GM19193 (cell line): ENCODE data around the gene PUM1.

Experiments
- POLR2A ChIP-seq: IDR thresholded peaks from 4 replicates; pipeline ENCODE4 v1.6.1; 2011; ENCODE audit not compliant: insufficient read depth, insufficient read length; ENCODE audit errors: extremely low read depth

The PUM1 gene

DNA sequence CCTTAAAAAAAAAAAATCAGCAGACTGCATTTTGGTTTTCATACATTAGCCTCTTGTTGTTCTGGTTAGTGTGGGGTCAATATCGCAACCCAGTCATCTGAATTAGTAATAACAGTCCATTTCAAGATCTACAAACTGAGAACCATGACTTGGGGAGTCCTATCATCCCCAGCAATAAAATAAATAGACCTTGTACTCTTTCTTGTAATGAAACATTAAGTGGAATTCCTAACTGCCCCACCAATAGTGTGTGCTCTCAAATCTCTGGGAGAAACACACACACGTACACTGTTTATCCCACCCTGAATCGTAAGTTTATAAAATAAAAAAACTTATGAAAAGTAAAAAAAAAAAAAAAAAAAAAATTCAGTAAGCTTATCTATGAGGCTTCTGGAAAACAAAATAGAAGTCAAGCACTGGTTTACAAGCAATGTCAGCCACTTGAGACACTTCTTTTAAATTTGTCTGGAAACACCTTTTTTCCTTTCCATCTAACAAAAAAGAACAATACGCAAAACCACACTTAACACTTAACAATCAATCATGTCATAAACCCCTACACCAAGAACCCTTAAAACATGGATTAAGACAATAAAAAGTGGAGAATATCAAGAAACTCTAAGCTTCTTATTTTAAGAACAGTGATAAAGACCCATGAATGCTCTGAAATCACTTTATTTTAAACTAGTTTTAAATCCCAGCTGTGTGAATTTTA is 53.1 kb downstream of the PUM1 start:
- no peak for TF ChIP-seq POLR2A

DNA sequence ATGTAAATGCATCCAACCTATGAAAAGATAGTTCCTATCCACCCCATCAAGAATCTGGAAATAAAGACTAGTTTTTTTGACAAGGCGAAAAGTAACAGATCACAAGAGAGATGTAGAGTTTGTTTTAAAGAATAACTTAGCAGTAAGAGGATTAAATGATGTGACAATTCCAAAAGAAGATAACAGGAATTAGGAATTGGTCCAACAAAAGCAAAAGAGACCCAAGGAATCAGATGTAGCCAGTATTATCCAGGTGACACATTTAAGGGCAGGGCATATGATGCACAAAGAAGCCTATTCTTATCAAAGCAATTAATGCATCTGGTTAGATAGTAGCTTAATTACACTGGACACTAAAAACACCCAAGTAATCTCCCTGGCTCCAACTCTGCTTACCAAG is 53.8 kb downstream of the PUM1 start:
- TF ChIP-seq POLR2A = no peak

DNA sequence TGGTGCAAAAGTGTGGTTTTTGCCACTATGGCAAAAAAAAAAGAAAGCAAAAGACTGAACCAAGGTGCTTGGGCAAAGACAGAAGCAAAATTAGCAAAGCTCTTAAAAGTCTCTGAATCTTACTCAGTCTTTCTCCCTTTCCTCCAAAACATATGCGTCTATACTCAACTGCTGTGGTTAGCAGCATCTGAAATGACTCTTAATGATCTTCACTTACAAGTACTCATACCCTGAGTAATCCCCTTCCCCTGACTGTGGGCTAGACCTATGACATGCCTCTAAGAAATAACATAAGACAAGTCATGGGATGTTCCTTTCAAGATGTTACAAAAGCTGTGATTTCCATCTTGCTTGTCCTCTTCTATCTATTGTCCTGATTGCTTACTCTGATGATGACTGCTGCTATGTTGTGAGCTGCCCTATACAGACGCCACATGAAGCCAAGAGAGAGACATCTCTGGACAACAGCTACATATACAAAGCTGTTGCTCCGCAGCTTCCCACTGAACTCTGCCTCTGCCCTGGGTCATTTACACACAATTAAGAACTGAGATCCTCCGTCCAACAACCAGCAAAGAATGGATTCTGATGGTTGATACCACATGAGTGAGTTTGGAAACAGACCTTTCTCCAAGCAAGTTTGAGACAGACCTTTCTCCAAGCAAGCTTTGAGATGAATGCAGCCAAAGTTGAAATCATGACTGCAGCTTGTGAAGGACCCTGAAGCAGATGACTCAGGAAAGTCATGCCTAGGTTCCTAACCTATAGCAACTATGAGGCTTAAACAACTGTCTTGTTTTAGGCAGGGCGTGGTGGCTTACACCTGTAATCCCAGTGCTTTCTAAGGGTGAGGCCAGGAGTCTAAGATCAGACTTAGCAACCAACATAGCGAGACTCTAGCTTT is 55.2 kb downstream of the PUM1 start:
- TF ChIP-seq POLR2A = no peak

DNA sequence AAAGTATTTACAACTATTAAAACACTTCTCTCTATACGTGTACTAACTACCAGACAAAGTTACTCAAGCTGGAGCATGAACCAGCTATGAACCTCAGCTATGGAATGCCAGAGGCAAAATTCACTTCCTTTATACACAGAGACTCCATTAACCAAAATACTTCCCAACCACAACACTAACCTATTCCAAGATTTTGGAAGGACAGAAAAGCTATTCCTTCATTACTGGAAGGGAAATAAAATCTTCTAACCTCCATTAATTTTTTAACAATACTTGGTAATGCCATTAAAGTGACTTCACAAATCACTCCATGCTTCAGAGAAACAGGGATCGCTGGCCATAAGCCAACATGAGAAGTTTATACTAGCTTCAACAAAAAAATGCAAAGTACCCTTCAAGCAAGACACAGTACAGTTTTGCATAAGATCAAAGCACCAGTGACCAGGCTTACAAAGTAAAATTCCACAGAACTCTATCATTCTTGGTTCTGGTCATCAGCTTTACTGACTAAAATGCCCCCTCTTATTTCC is 58.0 kb downstream of the PUM1 start:
- no peak for TF ChIP-seq POLR2A

DNA sequence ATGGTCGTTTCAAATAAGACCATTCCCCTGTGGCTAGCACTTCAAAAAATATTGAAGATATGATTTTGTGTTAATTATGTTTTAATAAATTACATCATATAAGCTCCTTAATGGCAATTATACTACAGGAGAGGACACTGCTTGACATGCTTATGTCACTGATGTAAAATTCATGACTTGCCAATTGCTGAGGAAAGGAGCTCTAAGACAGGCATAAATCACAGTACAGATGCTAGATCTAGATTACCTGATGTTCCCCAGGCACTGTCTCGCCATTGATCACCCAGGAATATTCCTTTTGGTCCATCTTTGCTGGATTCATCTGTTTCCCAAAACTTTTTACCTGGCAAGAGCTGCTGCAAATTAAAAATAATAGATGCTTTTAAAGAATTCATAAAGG is 58.8 kb downstream of the PUM1 start:
- no peak for TF ChIP-seq POLR2A

DNA sequence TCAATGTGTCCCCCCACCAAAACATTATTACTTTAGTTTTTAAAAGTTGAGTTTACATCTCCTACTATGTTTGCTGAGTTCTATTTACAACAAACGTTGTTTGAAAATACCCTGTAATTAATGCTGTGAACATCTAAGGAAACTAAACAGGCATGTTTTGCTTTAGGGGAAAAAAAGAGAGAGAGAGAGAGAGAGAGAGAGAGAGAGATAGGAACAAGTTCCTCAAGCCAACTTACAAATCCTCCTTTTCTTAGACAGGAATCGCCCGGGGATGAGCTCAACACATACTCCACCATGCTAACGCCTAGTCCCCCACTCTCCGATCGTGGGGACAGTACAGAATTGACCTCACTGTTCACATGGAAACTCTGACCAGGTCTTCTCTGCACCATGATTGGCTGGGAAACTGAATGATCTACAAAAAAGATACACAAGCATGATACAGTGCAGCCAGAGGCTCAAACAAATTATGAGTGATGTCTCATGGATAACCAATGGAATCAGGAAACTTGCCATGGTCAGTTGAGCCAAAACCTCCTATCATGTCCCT is 59.8 kb downstream of the PUM1 start:
- no peak for TF ChIP-seq POLR2A

DNA sequence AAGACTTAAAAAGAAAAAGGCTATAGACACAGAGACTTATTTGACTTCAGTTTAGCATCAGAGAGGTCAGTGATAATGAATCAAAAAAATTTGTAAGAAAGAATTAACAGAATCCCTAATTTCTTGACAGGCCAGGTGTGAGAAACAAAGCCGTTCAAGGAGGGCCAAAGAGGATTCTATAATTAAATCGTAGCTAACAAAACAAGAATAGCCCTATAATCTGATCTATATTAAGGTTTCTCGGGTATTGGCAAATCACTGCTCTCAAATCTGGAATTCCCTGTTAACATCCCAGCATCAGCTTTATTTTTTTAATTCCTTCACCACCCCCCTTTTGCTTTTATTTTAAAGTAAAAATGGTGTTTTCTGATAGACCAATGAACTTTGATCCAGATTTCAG is 60.3 kb downstream of the PUM1 start:
- TF ChIP-seq POLR2A = no peak

DNA sequence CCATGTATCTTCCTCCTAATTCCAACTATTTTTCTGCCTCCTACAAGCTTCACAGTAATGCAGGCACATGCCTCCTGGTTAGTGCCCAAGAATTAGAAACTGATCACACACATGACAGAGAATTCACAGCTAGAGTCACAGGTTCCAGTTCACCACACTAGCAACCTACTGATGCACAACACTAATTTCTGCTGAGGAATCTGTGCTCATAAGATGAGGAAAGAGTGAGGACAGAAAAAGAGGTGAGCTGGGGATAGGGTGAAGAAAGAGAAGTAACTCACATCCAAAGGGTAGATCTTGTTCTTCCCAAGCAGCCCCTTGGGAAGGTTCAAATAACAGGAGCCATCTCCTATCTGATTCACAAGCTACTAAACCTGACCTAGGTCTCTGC is 61.3 kb downstream of the PUM1 start:
- TF ChIP-seq POLR2A = no peak

DNA sequence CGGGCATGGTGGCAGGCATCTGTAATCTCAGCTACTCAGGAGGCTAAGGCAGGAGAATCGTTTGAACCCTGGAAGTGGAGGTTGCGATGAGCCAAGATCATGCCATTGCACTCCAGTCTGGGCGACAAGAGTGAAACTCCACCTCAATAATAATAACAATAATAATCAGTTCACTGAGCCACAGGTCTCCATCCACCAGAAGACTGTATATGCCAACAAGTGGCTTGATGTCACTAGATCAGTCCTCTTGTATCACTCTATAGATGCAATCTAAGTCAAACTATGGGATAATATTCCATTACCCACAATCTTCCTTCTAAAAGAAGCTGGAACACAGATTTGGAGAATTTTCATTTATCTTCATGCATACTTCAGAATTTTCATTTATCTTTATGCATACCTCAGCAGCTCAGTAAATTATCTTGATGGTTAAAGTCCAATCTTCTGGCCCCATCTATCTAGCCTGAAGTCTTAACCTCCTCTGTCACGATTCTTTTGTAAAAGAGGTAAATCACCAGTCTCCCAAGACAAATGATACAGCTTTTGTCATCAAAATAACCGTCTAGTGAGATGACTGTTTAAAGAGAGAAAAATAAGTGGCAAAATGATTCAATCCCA is 61.8 kb downstream of the PUM1 start:
- no peak for TF ChIP-seq POLR2A

DNA sequence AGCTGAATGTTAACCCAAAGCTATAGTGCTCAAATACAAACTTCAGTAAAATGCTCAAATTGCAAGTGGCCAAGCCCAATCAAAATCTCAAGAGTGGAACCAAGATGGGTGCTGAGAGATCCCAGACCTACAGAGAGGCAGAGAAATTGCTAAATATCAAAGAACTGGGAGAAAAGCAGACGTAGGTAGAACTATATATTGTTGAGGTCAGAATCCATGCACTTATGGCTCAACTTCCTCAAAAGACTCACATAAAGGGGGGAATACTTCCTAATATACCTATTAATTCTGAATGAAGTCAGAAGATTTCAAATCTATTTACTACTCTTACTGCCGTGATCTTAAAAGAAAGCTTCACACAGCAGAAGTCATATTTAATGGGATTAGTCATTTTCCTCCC is 65.2 kb downstream of the PUM1 start:
- TF ChIP-seq POLR2A = no peak

DNA sequence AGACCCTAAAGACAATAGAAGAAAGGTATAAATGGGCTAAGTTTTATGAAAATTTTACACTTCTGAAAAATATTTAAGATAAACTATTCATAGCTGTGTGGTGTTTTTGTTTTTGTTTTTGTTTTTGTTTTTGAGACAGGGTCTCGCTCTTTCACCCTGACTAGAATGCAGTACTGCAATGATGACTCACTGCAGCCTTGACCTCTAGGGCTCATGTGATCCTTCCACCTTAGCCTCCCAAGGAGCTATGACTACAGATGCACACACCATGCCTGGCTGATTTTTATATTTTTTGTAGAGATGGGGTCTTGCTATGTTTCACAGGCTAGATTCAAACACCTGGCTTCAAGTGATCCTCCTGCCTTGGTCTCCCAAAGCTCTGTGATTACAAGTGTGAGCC is 66.6 kb downstream of the PUM1 start:
- TF ChIP-seq POLR2A = no peak

DNA sequence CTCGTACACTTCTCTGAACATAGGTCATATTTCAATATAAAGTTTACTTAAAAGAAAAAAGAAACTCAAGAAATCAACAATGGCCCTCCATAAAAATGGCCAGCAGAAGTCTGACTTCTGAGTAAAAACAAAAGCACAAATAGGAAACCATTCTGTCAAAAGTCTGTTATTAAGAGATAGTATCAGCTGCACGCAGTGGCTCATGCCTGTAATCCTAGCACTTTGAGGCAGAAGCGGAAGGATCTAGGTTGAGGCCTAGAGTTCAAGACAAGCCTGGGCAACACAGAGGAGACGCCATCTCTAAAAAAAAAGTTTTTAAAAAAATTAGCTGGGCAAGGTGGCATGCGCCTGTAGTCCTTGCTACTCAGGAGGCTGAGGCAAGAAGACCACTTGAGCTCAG is 67.3 kb downstream of the PUM1 start:
- TF ChIP-seq POLR2A = no peak

DNA sequence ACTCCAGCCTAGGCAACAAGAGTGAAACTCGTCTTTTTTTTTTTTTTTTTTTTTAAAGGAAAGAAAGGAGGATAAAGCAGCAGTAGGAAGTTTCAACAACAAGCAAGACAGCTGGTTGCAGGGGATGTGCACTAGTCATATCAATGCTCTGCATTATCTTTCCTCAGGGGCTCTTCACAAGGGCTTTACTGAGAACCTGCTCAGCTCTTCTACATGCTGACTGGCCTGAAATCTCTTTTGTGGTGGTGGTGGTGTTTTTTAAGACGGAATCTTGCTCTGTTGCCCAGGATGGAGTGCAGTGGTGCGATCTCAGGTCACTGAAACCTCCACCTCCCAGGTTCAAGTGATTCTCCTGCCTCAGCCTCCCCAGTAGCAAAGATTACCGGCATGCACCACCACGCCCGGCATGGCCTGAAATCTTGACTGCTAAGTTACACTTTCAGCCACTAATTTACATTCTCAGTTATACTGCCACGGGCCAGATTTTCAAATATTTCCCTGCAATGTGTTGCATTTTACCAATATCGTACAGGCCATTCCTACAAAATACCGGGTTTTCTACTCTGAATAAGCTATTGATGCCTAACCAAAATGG is 68.0 kb downstream of the PUM1 start:
- no peak for TF ChIP-seq POLR2A

DNA sequence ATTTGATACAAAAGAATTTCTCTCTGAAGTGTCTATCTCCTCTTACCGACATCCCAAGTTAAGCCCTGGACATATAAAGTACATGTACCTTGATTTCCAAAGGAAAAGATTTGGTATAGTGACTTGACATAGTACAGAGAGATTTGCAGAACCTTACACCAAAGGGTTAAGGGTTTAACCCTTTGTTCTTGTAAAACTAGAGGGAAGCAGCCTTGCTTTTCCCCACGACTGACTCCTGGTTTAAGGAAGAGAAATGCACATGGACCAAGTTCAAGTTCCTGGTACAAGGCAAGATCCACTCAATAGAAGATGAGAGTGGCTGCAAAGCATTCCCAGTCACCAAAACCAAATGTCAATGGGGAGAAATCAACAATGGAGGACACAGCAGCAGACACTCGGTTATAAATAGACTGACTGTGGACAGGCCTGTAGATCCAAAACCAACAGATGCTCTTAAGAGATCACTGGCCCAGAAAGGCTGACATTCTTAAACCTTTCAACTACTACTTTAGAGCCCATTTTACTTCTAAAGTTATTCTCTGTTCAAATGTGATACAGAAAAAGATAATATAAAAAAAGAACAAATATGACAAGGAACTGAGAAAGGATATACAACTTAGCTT is 69.4 kb downstream of the PUM1 start:
- no peak for TF ChIP-seq POLR2A
